ENCODE results near the gene TBC1D22A. TPM values are rescaled to one million over a fixed set of nuclear protein-coding genes. Genes with fewer than 3 reads are reported as not detected.
A peak's percentile ranks its signal among the peaks of the same experiment; 100 is the strongest.

Gene TBC1D22A
- total and polyA plus RNA-seq, 2 donors from 2014 or later, result 24.6 to 39.4 TPM

DNA sequence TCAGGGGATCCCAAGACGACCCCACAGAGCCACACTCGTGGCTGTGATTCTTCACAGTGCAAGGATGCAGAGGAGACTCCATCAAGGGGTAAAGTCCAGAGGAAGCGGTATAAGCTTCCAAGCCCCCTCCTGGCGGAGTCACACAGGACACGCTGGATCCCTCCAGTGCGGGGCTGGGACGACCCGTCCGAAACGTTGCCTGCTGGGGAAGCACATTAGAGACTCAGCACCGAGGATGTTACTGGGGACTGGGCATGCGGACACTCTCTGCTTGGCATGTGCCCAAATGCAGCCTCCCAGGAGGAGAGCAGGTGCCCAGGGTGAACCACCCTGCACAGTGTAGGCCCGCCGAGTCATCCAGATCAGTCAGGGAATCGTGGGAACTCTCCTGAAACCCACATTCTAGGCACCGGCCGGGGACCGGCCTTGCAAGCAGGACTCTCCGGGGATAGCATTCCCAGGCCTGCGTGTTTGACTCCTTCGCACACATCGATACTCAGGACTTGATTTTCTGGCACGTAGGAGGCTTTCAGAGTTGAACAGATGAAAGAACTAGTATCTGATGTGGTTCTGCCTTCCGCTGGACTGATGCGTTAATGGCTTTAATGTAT is 229.8 kb downstream of the TBC1D22A start:
- Histone ChIP-seq H3K4me1 (ENCODE audit: control insufficient read depth in 2 of 3, insufficient read depth in 2 of 3, low read depth in 1 of 3, low read length in 3 of 3) (no peaks in the 10 kb centered on the region), H3K9me3 (ENCODE audit: control insufficient read depth in 2 of 3, insufficient read depth in 1 of 3, low read length in 3 of 3) (no peaks in the 10 kb centered on the region), H3K9ac (ENCODE audit: low read length in 3 of 3) (no peak overlapping the region), H3K27ac (ENCODE audit: low read depth in 2 of 2, low read length in 2 of 2) (no peak overlapping the region), H3K36me3 (ENCODE audit: control insufficient read depth in 2 of 3, insufficient read depth in 3 of 3, low read length in 3 of 3) (peaks cover 0 to 5% (median 0%) of the 10 kb centered on the region in 3 donors), H3K4me3 (ENCODE audit: low read length in 3 of 3) (no peak overlapping the region), H3K27me3 (ENCODE audit: control insufficient read depth, insufficient read depth, low read length) (no peaks in the 10 kb centered on the region)
- intact Hi-C loops (cut with DNase I), result no loop called here
- DNase-seq, result peak in 1 of 5 donors; percentile 62
- no peak for FAIRE-seq
- TF ChIP-seq, protein P1, sequence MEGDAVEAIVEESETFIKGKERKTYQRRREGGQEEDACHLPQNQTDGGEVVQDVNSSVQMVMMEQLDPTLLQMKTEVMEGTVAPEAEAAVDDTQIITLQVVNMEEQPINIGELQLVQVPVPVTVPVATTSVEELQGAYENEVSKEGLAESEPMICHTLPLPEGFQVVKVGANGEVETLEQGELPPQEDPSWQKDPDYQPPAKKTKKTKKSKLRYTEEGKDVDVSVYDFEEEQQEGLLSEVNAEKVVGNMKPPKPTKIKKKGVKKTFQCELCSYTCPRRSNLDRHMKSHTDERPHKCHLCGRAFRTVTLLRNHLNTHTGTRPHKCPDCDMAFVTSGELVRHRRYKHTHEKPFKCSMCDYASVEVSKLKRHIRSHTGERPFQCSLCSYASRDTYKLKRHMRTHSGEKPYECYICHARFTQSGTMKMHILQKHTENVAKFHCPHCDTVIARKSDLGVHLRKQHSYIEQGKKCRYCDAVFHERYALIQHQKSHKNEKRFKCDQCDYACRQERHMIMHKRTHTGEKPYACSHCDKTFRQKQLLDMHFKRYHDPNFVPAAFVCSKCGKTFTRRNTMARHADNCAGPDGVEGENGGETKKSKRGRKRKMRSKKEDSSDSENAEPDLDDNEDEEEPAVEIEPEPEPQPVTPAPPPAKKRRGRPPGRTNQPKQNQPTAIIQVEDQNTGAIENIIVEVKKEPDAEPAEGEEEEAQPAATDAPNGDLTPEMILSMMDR (IDR thresholded peaks at IDR 0.05; ENCODE audit: borderline replicate concordance, extremely low read depth, insufficient read depth), result no peak

DNA sequence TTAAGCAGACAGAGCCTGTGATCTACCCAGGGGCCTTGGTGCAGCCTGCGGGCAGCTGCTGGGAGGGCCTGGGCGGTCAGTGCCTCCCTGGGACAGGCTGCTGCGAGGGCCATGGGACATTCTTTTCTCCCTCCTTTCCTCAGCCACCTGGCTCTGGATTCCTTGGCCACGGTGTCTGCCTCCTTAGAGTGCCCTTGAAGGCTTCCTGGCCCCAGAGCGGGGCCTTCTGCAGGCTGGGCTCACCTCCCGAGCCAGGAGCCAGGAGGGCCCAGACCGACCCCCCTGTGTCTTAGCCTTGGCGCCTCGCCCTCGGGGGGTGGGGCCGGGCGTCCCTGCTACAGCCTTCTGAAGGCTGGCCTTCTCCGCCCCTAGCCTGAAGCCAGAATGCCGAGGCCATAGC is 231.2 kb downstream of the TBC1D22A start:
- Histone ChIP-seq H3K27ac (ENCODE audit: low read depth in 2 of 2, low read length in 2 of 2) (no peak overlapping the region), H3K9me3 (ENCODE audit: control insufficient read depth in 2 of 3, insufficient read depth in 1 of 3, low read length in 3 of 3) (no peaks in the 10 kb centered on the region), H3K4me1 (ENCODE audit: control insufficient read depth in 2 of 3, insufficient read depth in 2 of 3, low read depth in 1 of 3, low read length in 3 of 3) (no peaks in the 10 kb centered on the region), H3K36me3 (ENCODE audit: control insufficient read depth in 2 of 3, insufficient read depth in 3 of 3, low read length in 3 of 3) (peaks cover 0 to 5% (median 0%) of the 10 kb centered on the region in 3 donors), H3K9ac (ENCODE audit: low read length in 3 of 3) (no peak overlapping the region), H3K4me3 (ENCODE audit: low read length in 3 of 3) (no peak overlapping the region), H3K27me3 (ENCODE audit: control insufficient read depth, insufficient read depth, low read length) (no peaks in the 10 kb centered on the region)
- DNase-seq (peak in 3 of 5 donors; percentile 19 to 77 (median 46)), FAIRE-seq (no peak)
- TF ChIP-seq, protein P1 (IDR thresholded peaks at IDR 0.05; ENCODE audit: borderline replicate concordance, extremely low read depth, insufficient read depth), result no peak
- intact Hi-C loops (cut with DNase I), result no loop called here

DNA sequence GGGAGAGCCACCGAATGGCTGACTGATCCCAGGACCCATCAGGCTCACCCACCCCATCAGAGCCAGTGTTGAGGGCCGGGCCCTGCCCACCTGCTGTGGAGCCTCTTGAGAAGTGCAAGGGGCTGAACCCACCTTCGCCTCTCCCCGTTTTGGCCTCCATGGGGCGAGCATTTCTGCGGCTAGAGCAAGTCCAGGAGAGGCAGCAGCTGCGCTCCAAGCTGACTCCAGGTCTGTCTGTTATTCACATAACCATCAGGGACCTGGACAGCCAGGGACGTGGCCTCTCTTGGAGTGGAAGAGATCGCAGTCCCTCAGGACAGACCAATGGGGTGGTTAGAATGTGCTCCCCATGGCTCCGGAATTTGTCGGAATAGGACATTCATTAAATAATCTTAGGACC is 231.8 kb downstream of the TBC1D22A start:
- FAIRE-seq (no peak), DNase-seq (peak in 1 of 5 donors; percentile 39)
- Histone ChIP-seq H3K9ac (ENCODE audit: low read length in 3 of 3) (no peak overlapping the region), H3K9me3 (ENCODE audit: control insufficient read depth in 2 of 3, insufficient read depth in 1 of 3, low read length in 3 of 3) (no peaks in the 10 kb centered on the region), H3K27me3 (ENCODE audit: control insufficient read depth, insufficient read depth, low read length) (no peaks in the 10 kb centered on the region), H3K27ac (ENCODE audit: low read depth in 2 of 2, low read length in 2 of 2) (no peak overlapping the region), H3K4me1 (ENCODE audit: control insufficient read depth in 2 of 3, insufficient read depth in 2 of 3, low read depth in 1 of 3, low read length in 3 of 3) (no peaks in the 10 kb centered on the region), H3K36me3 (ENCODE audit: control insufficient read depth in 2 of 3, insufficient read depth in 3 of 3, low read length in 3 of 3) (peaks cover 0 to 8% (median 0%) of the 10 kb centered on the region in 3 donors), H3K4me3 (ENCODE audit: low read length in 3 of 3) (no peak overlapping the region)
- intact Hi-C loops (cut with DNase I), result no loop called here
- TF ChIP-seq, protein P1 (IDR thresholded peaks at IDR 0.05; ENCODE audit: borderline replicate concordance, extremely low read depth, insufficient read depth), result no peak

DNA sequence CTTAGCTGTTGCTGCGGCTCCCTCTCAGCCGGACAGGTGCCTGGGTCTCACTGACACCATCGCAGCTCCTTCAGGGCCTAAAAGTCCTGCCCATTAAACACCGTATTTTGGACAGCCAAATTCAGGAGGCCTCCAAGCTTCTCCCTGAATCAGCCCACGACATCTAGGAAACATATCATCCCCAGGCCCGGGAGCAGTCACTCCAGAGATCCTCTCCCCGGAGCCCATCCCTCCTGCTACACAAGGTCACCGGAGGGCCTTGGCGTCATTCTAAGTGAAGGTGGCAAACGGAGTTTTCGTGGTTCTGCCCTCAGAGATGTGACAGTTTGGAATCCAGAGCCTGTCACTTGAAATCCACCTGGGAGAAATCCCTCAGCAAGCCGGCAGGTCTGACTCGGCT is 232.5 kb downstream of the TBC1D22A start:
- no peaks in the 10 kb centered on the region for H3K27me3 ChIP-seq (ENCODE audit: control insufficient read depth, insufficient read depth, low read length)
- H3K9me3 ChIP-seq (ENCODE audit: control insufficient read depth in 2 of 3, insufficient read depth in 1 of 3, low read length in 3 of 3), result no peaks in the 10 kb centered on the region
- no peaks in the 10 kb centered on the region for H3K4me1 ChIP-seq (ENCODE audit: control insufficient read depth in 2 of 3, insufficient read depth in 2 of 3, low read depth in 1 of 3, low read length in 3 of 3)
- H3K9ac ChIP-seq (ENCODE audit: low read length in 3 of 3), result no peak overlapping the region
- TF ChIP-seq, protein P1 (IDR thresholded peaks at IDR 0.05; ENCODE audit: borderline replicate concordance, extremely low read depth, insufficient read depth), result no peak
- H3K27ac ChIP-seq (ENCODE audit: low read depth in 2 of 2, low read length in 2 of 2), result no peak overlapping the region
- peaks cover 0 to 8% (median 0%) of the 10 kb centered on the region in 3 donors for H3K36me3 ChIP-seq (ENCODE audit: control insufficient read depth in 2 of 3, insufficient read depth in 3 of 3, low read length in 3 of 3)
- no peak overlapping the region for H3K4me3 ChIP-seq (ENCODE audit: low read length in 3 of 3)
- DNase-seq, result no peak
- no peak for FAIRE-seq
- intact Hi-C loops (cut with DNase I), result no loop called here
